ENCODE results near the gene MED7.

Gene MED7

DNA sequence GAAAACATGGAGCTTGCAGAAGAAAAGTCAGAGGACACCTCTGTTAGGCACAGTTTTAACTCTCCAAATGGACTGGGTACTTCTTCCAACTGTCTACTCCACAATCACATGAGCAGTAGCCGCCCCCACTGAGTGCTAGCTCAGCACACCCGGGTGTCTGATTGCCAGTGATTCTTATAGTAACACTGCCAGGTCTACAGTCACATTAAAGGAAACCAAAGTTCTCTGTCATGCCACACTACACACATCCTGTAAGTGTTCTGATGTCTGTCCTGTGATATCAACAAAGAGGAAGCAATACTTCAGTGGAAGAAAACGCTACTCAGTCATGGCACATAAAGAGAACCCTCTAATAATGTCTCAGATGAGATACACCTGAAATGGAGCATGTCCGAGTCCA is 33.7 kb downstream of the MED7 start, which contains the start of gene HAVCR2:
HAVCR2 (minus strand) TSS at position 69 of the 400 bp plus-strand sequence; CDS start at position 8, 61 bp downstream.
- Histone ChIP-seq H3K79me2 (ENCODE audit: control insufficient read depth, low read length) (peaks cover 5% of the 10 kb centered on the region; the same call in 1 of the 2 replicates), H4K20me1 (ENCODE audit: control insufficient read depth, insufficient read depth, low read depth, low read length) (no peaks in the 10 kb centered on the region), H3F3A (ENCODE audit: control insufficient read depth, insufficient read depth) (peaks cover 8% of the 10 kb centered on the region; the same call in 1 of the 2 replicates), H3K36me3 (ENCODE audit: control insufficient read depth, low read length) (no peaks in the 10 kb centered on the region), H3K4me1 (ENCODE audit: control insufficient read depth, low read length) (peaks cover 32% of the 10 kb centered on the region), H3K9me2 (replicated peaks; ENCODE audit: control insufficient read depth, low read length) (no peaks in the 10 kb centered on the region), H3K4me3 (ENCODE audit: low read length) (peak within 1 kb of the TSS; percentile 65), H3K27ac (ENCODE audit: low read depth, low read length) (peak within 1 kb of the TSS; percentile 70), H3K27me3 (ENCODE audit: control insufficient read depth, low read length) (no peaks in the 10 kb centered on the region), H3K9me3 (ENCODE audit: control insufficient read depth, insufficient read depth, low read length) (no peaks in the 10 kb centered on the region), H3K4me2 (ENCODE audit: low read length) (peak within 1 kb of the TSS; percentile 71)
- no peak for TF ChIP-seq EZH2phosphoT487 (IDR thresholded peaks at IDR 0.05; ENCODE audit: borderline replicate concordance, low read length)
- TF ChIP-seq, protein P1, sequence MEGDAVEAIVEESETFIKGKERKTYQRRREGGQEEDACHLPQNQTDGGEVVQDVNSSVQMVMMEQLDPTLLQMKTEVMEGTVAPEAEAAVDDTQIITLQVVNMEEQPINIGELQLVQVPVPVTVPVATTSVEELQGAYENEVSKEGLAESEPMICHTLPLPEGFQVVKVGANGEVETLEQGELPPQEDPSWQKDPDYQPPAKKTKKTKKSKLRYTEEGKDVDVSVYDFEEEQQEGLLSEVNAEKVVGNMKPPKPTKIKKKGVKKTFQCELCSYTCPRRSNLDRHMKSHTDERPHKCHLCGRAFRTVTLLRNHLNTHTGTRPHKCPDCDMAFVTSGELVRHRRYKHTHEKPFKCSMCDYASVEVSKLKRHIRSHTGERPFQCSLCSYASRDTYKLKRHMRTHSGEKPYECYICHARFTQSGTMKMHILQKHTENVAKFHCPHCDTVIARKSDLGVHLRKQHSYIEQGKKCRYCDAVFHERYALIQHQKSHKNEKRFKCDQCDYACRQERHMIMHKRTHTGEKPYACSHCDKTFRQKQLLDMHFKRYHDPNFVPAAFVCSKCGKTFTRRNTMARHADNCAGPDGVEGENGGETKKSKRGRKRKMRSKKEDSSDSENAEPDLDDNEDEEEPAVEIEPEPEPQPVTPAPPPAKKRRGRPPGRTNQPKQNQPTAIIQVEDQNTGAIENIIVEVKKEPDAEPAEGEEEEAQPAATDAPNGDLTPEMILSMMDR (IDR thresholded peaks at IDR 0.05; ENCODE audit: low read depth, low read length, poor library complexity, severe bottlenecking) = no peak

DNA sequence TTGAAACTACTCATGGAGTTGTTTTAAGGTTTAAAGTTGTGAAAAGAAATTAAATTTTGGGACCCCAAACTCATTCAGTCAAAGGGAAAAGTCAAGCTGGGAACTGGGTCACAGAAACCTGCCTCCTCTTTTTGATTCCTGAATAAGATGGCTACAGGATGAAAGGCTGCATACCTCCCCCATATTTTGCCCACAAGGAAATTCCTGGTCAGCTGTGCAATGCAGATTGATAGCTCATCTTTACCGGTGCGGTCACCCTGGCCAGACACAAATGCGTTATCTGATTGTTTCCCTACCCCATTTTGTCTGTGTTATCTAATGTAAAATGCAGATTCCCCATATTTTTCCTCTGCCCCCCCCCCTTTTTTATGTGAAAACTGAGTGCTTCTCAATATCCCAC is 35.2 kb downstream of the MED7 start:
- H3K36me3 ChIP-seq (ENCODE audit: control insufficient read depth, low read length) = no peaks in the 10 kb centered on the region
- TF ChIP-seq, protein P1 (IDR thresholded peaks at IDR 0.05; ENCODE audit: low read depth, low read length, poor library complexity, severe bottlenecking) = no peak
- TF ChIP-seq EZH2phosphoT487 (IDR thresholded peaks at IDR 0.05; ENCODE audit: borderline replicate concordance, low read length) = no peak
- H3K27ac ChIP-seq (ENCODE audit: low read depth, low read length) = no peak overlapping the region
- H3F3A ChIP-seq (ENCODE audit: control insufficient read depth, insufficient read depth) = peaks cover 8% of the 10 kb centered on the region; the same call in 1 of the 2 replicates
- H3K4me1 ChIP-seq (ENCODE audit: control insufficient read depth, low read length) = peaks cover 32% of the 10 kb centered on the region
- H3K4me2 ChIP-seq (ENCODE audit: low read length) = peak overlapping the region; percentile 36
- no peaks in the 10 kb centered on the region for H3K9me3 ChIP-seq (ENCODE audit: control insufficient read depth, insufficient read depth, low read length)
- H3K4me3 ChIP-seq (ENCODE audit: low read length) = peak overlapping the region; percentile 28
- H3K79me2 ChIP-seq (ENCODE audit: control insufficient read depth, low read length) = peaks cover 5% of the 10 kb centered on the region; the same call in 1 of the 2 replicates
- H4K20me1 ChIP-seq (ENCODE audit: control insufficient read depth, insufficient read depth, low read depth, low read length) = no peaks in the 10 kb centered on the region
- H3K9me2 ChIP-seq (replicated peaks; ENCODE audit: control insufficient read depth, low read length) = no peaks in the 10 kb centered on the region
- H3K27me3 ChIP-seq (ENCODE audit: control insufficient read depth, low read length) = no peaks in the 10 kb centered on the region

DNA sequence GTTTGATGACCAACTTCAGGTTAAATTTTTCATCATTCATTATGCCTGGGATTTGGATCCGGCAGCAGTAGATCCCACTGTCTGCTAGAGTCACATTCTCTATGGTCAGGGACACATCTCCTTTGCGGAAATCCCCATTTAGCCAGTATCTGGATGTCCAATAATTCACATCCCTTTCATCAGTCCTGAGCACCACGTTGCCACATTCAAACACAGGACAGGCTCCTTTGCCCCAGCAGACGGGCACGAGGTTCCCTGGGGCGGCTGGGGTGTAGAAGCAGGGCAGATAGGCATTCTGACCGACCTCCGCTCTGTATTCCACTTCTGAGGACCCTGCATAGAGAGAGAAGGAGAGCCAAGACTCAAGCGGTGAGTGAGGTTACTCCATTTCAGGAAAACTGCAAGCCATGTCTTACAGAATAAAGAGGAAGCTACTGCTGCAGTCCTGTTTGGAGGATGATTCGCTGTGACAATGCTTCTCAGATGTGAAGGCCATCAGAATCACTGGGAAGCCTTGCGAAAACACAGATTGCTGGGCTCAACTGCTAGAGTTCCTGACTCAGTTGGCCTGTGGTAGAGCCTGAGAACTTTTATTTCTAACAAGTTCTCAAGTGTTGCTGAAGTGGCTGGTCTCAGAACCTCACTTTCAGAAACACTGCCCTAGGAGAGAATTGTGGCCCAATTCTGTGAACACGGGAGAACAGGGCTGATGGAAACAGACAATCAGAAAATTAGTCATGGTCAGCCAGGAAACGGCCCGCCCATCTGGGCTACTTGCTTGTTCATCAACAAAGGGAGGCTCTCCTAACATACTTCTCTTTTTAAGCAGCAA is 35.8 kb downstream of the MED7 start:
- Histone ChIP-seq H3K4me1 (ENCODE audit: control insufficient read depth, low read length) (peaks cover 32% of the 10 kb centered on the region), H3K4me2 (ENCODE audit: low read length) (peak overlapping the region; percentile 36), H3K27me3 (ENCODE audit: control insufficient read depth, low read length) (no peaks in the 10 kb centered on the region), H3K36me3 (ENCODE audit: control insufficient read depth, low read length) (no peaks in the 10 kb centered on the region), H3K9me3 (ENCODE audit: control insufficient read depth, insufficient read depth, low read length) (no peaks in the 10 kb centered on the region), H4K20me1 (ENCODE audit: control insufficient read depth, insufficient read depth, low read depth, low read length) (no peaks in the 10 kb centered on the region), H3F3A (ENCODE audit: control insufficient read depth, insufficient read depth) (peaks cover 8% of the 10 kb centered on the region; the same call in 1 of the 2 replicates), H3K4me3 (ENCODE audit: low read length) (no peak overlapping the region; the same call in 1 of the 2 replicates), H3K79me2 (ENCODE audit: control insufficient read depth, low read length) (peaks cover 5% of the 10 kb centered on the region; the same call in 1 of the 2 replicates), H3K27ac (ENCODE audit: low read depth, low read length) (no peak overlapping the region), H3K9me2 (replicated peaks; ENCODE audit: control insufficient read depth, low read length) (no peaks in the 10 kb centered on the region)
- TF ChIP-seq, protein P1 (IDR thresholded peaks at IDR 0.05; ENCODE audit: low read depth, low read length, poor library complexity, severe bottlenecking) = no peak
- TF ChIP-seq EZH2phosphoT487 (IDR thresholded peaks at IDR 0.05; ENCODE audit: borderline replicate concordance, low read length) = no peak

All from DOHH2 (cell line).